ENCODE results near the gene DCDC1. TPM values are rescaled to one million over a fixed set of nuclear protein-coding genes. Genes with fewer than 3 reads are reported as not detected.
A peak's percentile ranks its signal among the peaks of the same experiment; 100 is the strongest.
"Not testable (repeated sequence)": the region's sequence is repeated elsewhere in the genome, so short reads cannot be mapped to it uniquely, and the experiment has no call there.

DCDC1 gene
- total and polyA plus RNA-seq, 2 donors from 2014 or later = 0.39 to 6.6 TPM

- Histone ChIP-seq H3K9ac (ENCODE audit: low read length in 3 of 3) (no peak overlapping the region), H3K4me3 (ENCODE audit: low read length in 3 of 3) (no peak overlapping the region), H3K27me3 (ENCODE audit: control insufficient read depth, insufficient read depth, low read length) (no peaks in the 10 kb centered on the region), H3K4me1 (ENCODE audit: control insufficient read depth in 2 of 3, insufficient read depth in 2 of 3, low read depth in 1 of 3, low read length in 3 of 3) (no peaks in the 10 kb centered on the region), H3K27ac (ENCODE audit: low read depth in 2 of 2, low read length in 2 of 2) (no peak overlapping the region), H3K36me3 (ENCODE audit: control insufficient read depth in 2 of 3, insufficient read depth in 3 of 3, low read length in 3 of 3) (no peaks in the 10 kb centered on the region), H3K9me3 (ENCODE audit: control insufficient read depth in 2 of 3, insufficient read depth in 1 of 3, low read length in 3 of 3) (no peaks in the 10 kb centered on the region)
- intact Hi-C loops (cut with DNase I) = no loop called here
- FAIRE-seq (no peak), DNase-seq (peak in 2 of 5 donors; percentile 28 to 39)
- TF ChIP-seq CTCF (IDR thresholded peaks at IDR 0.05; ENCODE audit: borderline replicate concordance, extremely low read depth, insufficient read depth) = peak; percentile 37
Observed at GRCh38 chr11:30960387-30960992, 409.0 kb downstream of the DCDC1 start.

- FAIRE-seq = no peak
- intact Hi-C loops (cut with DNase I) = no loop called here
- H3K4me3 ChIP-seq (ENCODE audit: low read length in 3 of 3) = no peak overlapping the region
Observed at GRCh38 chr11:30956751-30957150, 412.8 kb downstream of the DCDC1 start.

GRCh38 chr11:30949838-30950237 lies 419.7 kb downstream of the DCDC1 start:
- H3K27ac ChIP-seq (ENCODE audit: low read depth in 2 of 2, low read length in 2 of 2) = no peak overlapping the region
- intact Hi-C loops (cut with DNase I) = no loop called here
- no peak for DNase-seq
- TF ChIP-seq CTCF (IDR thresholded peaks at IDR 0.05; ENCODE audit: borderline replicate concordance, extremely low read depth, insufficient read depth) = no peak
- no peak overlapping the region for H3K4me3 ChIP-seq (ENCODE audit: low read length in 3 of 3)
- H3K4me1 ChIP-seq (ENCODE audit: control insufficient read depth in 2 of 3, insufficient read depth in 2 of 3, low read depth in 1 of 3, low read length in 3 of 3) = no peaks in the 10 kb centered on the region
- H3K9me3 ChIP-seq (ENCODE audit: control insufficient read depth in 2 of 3, insufficient read depth in 1 of 3, low read length in 3 of 3) = no peaks in the 10 kb centered on the region
- H3K27me3 ChIP-seq (ENCODE audit: control insufficient read depth, insufficient read depth, low read length) = no peaks in the 10 kb centered on the region
- no peak for FAIRE-seq
- H3K36me3 ChIP-seq (ENCODE audit: control insufficient read depth in 2 of 3, insufficient read depth in 3 of 3, low read length in 3 of 3) = no peaks in the 10 kb centered on the region
- no peak overlapping the region for H3K9ac ChIP-seq (ENCODE audit: low read length in 3 of 3)

More at GRCh38 chr11:30956751-30957150, 412.8 kb downstream of the DCDC1 start:
- Histone ChIP-seq H3K4me1 (ENCODE audit: control insufficient read depth in 2 of 3, insufficient read depth in 2 of 3, low read depth in 1 of 3, low read length in 3 of 3) (no peaks in the 10 kb centered on the region), H3K27me3 (ENCODE audit: control insufficient read depth, insufficient read depth, low read length) (no peaks in the 10 kb centered on the region), H3K9ac (ENCODE audit: low read length in 3 of 3) (no peak overlapping the region), H3K27ac (ENCODE audit: low read depth in 2 of 2, low read length in 2 of 2) (no peak overlapping the region), H3K36me3 (ENCODE audit: control insufficient read depth in 2 of 3, insufficient read depth in 3 of 3, low read length in 3 of 3) (no peaks in the 10 kb centered on the region), H3K9me3 (ENCODE audit: control insufficient read depth in 2 of 3, insufficient read depth in 1 of 3, low read length in 3 of 3) (no peaks in the 10 kb centered on the region)
- no peak for DNase-seq
- no peak for TF ChIP-seq CTCF (IDR thresholded peaks at IDR 0.05; ENCODE audit: borderline replicate concordance, extremely low read depth, insufficient read depth)

GRCh38 chr11:30947715-30948114 lies 421.8 kb downstream of the DCDC1 start:
- DNase-seq; FAIRE-seq; H3K27me3 ChIP-seq (ENCODE audit: control insufficient read depth, insufficient read depth, low read length); H3K27ac ChIP-seq (ENCODE audit: low read depth in 2 of 2, low read length in 2 of 2); intact Hi-C loops (cut with DNase I); H3K36me3 ChIP-seq (ENCODE audit: control insufficient read depth in 2 of 3, insufficient read depth in 3 of 3, low read length in 3 of 3); H3K9me3 ChIP-seq (ENCODE audit: control insufficient read depth in 2 of 3, insufficient read depth in 1 of 3, low read length in 3 of 3); H3K4me1 ChIP-seq (ENCODE audit: control insufficient read depth in 2 of 3, insufficient read depth in 2 of 3, low read depth in 1 of 3, low read length in 3 of 3); H3K9ac ChIP-seq (ENCODE audit: low read length in 3 of 3); H3K4me3 ChIP-seq (ENCODE audit: low read length in 3 of 3): not testable (repeated sequence)

Measured in kidney (tissue), 14 donors.